CD14-positive monocyte (primary cell): ENCODE measurements around the gene SLC35F1. TPM values are rescaled to one million over a fixed set of nuclear protein-coding genes. Genes with fewer than 3 reads are reported as not detected.

Experiments used
- DNase-seq, 3 donors: peaks; one replicate each; pipeline ENCODE4 v3.0.0-alpha.2; 2011 to 2022
- H2AFZ ChIP-seq: 2 replicates; pipeline ENCODE4 v1.6.0; 2012; ENCODE audit warnings: mild to moderate bottlenecking, low read depth, low read length, inconsistent platforms; ENCODE audit not compliant: insufficient read depth, poor library complexity, severe bottlenecking
- H3K27ac ChIP-seq, 2 donors: 1 replicate in 1 of 2; 2 replicates in 1 of 2; pipeline ENCODE4 v1.5.1; 2012 to 2013; ENCODE audit warnings: low read length in 2 of 2, control low read depth in 1 of 2, inconsistent platforms in 1 of 2, low read depth in 1 of 2, mild to moderate bottlenecking in 1 of 2
- H3K27me3 ChIP-seq, 2 donors: one replicate each; pipeline versions ENCODE4 v1.6.0 to v1.6.1; 2011 to 2013; ENCODE audit warnings: low read length in 2 of 2; ENCODE audit not compliant: control insufficient read depth in 2 of 2, insufficient read depth in 2 of 2
- H3K36me3 ChIP-seq, 2 donors: replicated peaks in 1 of 2; 1 replicate in 1 of 2; 2 replicates in 1 of 2; pipeline versions ENCODE4 v1.5.1 to v1.6.1; 2012 to 2013; ENCODE audit warnings: low read length in 2 of 2, control low read depth in 1 of 2, inconsistent platforms in 1 of 2, mild to moderate bottlenecking in 1 of 2; ENCODE audit not compliant: insufficient read depth in 2 of 2, control insufficient read depth in 1 of 2
- H3K4me1 ChIP-seq, 2 donors: 1 replicate in 1 of 2; 2 replicates in 1 of 2; pipeline versions ENCODE4 v1.5.1 to v1.6.1; 2012 to 2013; ENCODE audit warnings: low read length in 2 of 2, control low read depth in 1 of 2, inconsistent platforms in 1 of 2, mild to moderate bottlenecking in 1 of 2, moderate library complexity in 1 of 2; ENCODE audit not compliant: insufficient read depth in 2 of 2, control insufficient read depth in 1 of 2
- H3K4me2 ChIP-seq: replicated peaks from 2 replicates; pipeline ENCODE3; 2012; ENCODE audit warnings: low read length, moderate library complexity, mild to moderate bottlenecking; ENCODE audit not compliant: poor library complexity, severe bottlenecking; ENCODE audit errors: extremely low read depth
- H3K4me3 ChIP-seq, 3 experiments: fragments of 200-600 bp in 1 of 3; sonication (generic) in 1 of 3; replicated peaks in 1 of 3; 1 replicate in 2 of 3; 2 replicates in 1 of 3; pipeline ENCODE4 v1.5.1; 2011 to 2013; ENCODE audit warnings: low read length in 3 of 3, mild to moderate bottlenecking in 3 of 3, control low read depth in 2 of 3, low read depth in 2 of 3, inconsistent platforms in 1 of 3, moderate library complexity in 1 of 3
- H3K79me2 ChIP-seq: 2 replicates; pipeline ENCODE4 v1.6.0; 2012; ENCODE audit warnings: mild to moderate bottlenecking, control low read depth, inconsistent platforms, low read length, moderate library complexity; ENCODE audit not compliant: insufficient read depth
- H3K9ac ChIP-seq: 2 replicates; pipeline ENCODE4 v1.6.0; 2017; ENCODE audit warnings: low read length, mild to moderate bottlenecking; ENCODE audit not compliant: insufficient read depth, poor library complexity, severe bottlenecking
- H3K9me3 ChIP-seq, 2 donors: replicated peaks in 1 of 2; 1 replicate in 1 of 2; 2 replicates in 1 of 2; pipeline versions ENCODE4 v1.5.1 to v1.6.1; 2012 to 2013; ENCODE audit warnings: low read length in 2 of 2, control low read depth in 1 of 2; ENCODE audit not compliant: control insufficient read depth in 1 of 2, insufficient read depth in 1 of 2
- H4K20me1 ChIP-seq: 2 replicates; pipeline ENCODE4 v1.6.0; 2012; ENCODE audit warnings: mild to moderate bottlenecking, low read length, control low read depth, moderate library complexity; ENCODE audit not compliant: insufficient read depth
- H3K27ac Mint-ChIP-seq, 7 donors: one replicate each; pipeline ENCODE4 v1.8.0; 2020; ENCODE audit warnings: mild to moderate bottlenecking in 7 of 7, mixed read lengths in 7 of 7, moderate library complexity in 6 of 7, inconsistent platforms in 2 of 7
- H3K27me3 Mint-ChIP-seq, 3 donors: one replicate each; pipeline ENCODE4 v1.8.0; 2021 to 2022; ENCODE audit warnings: low read depth in 3 of 3, mild to moderate bottlenecking in 3 of 3, mixed read lengths in 3 of 3, moderate library complexity in 3 of 3, inconsistent platforms in 1 of 3
- H3K36me3 Mint-ChIP-seq, 2 donors: one replicate each; pipeline ENCODE4 v1.8.0; 2020; ENCODE audit warnings: mixed read lengths in 2 of 2, inconsistent platforms in 1 of 2, mild to moderate bottlenecking in 1 of 2
- H3K4me1 Mint-ChIP-seq: one replicate; pipeline ENCODE4 v1.8.0; 2020; ENCODE audit warnings: mild to moderate bottlenecking, mixed read lengths
- H3K4me3 Mint-ChIP-seq, 2 donors: one replicate each; pipeline ENCODE4 v1.8.0; 2020; ENCODE audit warnings: mild to moderate bottlenecking in 2 of 2, mixed read lengths in 2 of 2, moderate library complexity in 1 of 2
- H3K9me3 Mint-ChIP-seq, 7 donors: one replicate each; pipeline ENCODE4 v1.8.0; 2020 to 2022; ENCODE audit warnings: mixed read lengths in 7 of 7, mild to moderate bottlenecking in 6 of 7, moderate library complexity in 6 of 7, inconsistent platforms in 2 of 7
- CTCF ChIP-seq: fragments of 200-600 bp; IDR thresholded peaks from one replicate; pipeline ENCODE4 v1.8.0; 2022; ENCODE audit warnings: antibody characterized with exemption, mild to moderate bottlenecking
- WGBS: methylation state at CpG from one replicate; pipeline ENCODE4 v1.1.5; 2013; ENCODE audit warnings: missing lambda C conversion rate; ENCODE audit not compliant: insufficient coverage; 5-methylcytosine and 5-hydroxymethylcytosine counted together
- intact Hi-C, 2 donors: fragments of 100-400 bp; cut with micrococcal nuclease; formaldehyde crosslinking; loops; one replicate each; pipeline versions ENCODE4 v1.15.0 to v1.15.1; 2023
- polyA plus RNA-seq, 3 donors: library from polyadenylated mRNA; depleted of rRNA in 1 of 3; unstranded in 2 of 3; stranded (reverse) in 1 of 3; fragments of 300-500 nt in 2 of 3; fragments of >200 nt in 1 of 3; fragmentation: Illumina TruSeq in 2 of 3; gene quantifications; 1 replicate in 2 of 3; 2 replicates in 1 of 3; pipeline ENCODE4 v1.2.3, GENCODE V29; 2012 to 2021

Gene SLC35F1
- polyA plus RNA-seq, 3 donors, result not detected

- Mint-ChIP-seq H3K27ac (no peak overlapping the region), H3K27me3 (peaks cover 0 to 3% (median 2%) of the 10 kb centered on the region in 3 donors), H3K4me1 (no peaks in the 10 kb centered on the region), H3K9me3 (peaks cover 0 to 5% (median 2%) of the 10 kb centered on the region in 7 donors), H3K36me3 (no peaks in the 10 kb centered on the region), H3K4me3 (no peak overlapping the region)
- Histone ChIP-seq H3K79me2 (no peaks in the 10 kb centered on the region), H3K36me3 (no peaks in the 10 kb centered on the region), H3K9me3 (no peaks in the 10 kb centered on the region), H2AFZ (no peak overlapping the region), H3K4me3 (no peak overlapping the region), H3K27me3 (no peaks in the 10 kb centered on the region), H4K20me1 (no peaks in the 10 kb centered on the region), H3K4me1 (no peaks in the 10 kb centered on the region), H3K4me2 (no peak overlapping the region), H3K9ac (no peak overlapping the region), H3K27ac (no peak overlapping the region)
- WGBS, result no CpG with 5 or more reads among the region's 2 CpGs
- intact Hi-C loops, result no loop called here
- DNase-seq, result no peak
- TF ChIP-seq CTCF, result no peak
Measured at GRCh38 chr6:118320652-118321051, 413.6 kb downstream of the SLC35F1 start.

DNA sequence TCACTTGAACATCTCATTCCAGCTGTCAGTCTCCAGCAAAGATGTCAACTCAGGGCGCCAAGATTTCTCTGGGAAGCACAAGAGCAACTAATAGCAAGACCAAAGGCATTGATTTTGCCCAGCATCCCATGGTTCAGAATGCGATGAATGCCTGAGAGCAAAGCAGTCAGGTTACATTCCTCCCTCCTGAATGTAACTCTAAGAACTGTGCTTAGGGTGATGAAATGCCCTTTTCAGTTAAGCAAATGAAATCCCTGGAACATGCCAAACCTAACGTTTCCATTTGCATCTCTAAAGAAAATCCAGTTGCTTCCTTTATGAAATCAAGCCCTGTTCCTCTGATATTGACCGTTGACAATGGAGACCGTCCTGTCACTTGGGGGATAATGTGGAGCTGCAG is 417.1 kb downstream of the SLC35F1 start:
- Mint-ChIP-seq H3K9me3 (peaks cover 0 to 9% (median 5%) of the 10 kb centered on the region in 7 donors), H3K4me3 (no peak overlapping the region), H3K27ac (no peak overlapping the region), H3K36me3 (no peaks in the 10 kb centered on the region), H3K27me3 (peaks cover 2 to 3% (median 2%) of the 10 kb centered on the region in 3 donors), H3K4me1 (no peaks in the 10 kb centered on the region)
- 100% methylated on average over 3 of the region's 5 CpGs for WGBS
- Histone ChIP-seq H3K4me1 (no peaks in the 10 kb centered on the region), H4K20me1 (no peaks in the 10 kb centered on the region), H3K27ac (no peak overlapping the region), H3K9ac (no peak overlapping the region), H3K4me2 (no peak overlapping the region), H3K36me3 (no peaks in the 10 kb centered on the region), H3K79me2 (no peaks in the 10 kb centered on the region), H3K27me3 (no peaks in the 10 kb centered on the region), H2AFZ (no peak overlapping the region), H3K9me3 (no peaks in the 10 kb centered on the region), H3K4me3 (no peak overlapping the region)
- intact Hi-C loops, result no loop called here
- TF ChIP-seq CTCF, result no peak
- DNase-seq, result no peak
